AG20443 (cell line): Measurements from ENCODE around the gene KIAA1217.
"Not testable (repeated sequence)": the region's sequence is repeated elsewhere in the genome, so short reads cannot be mapped to it uniquely, and the experiment has no call there.

Source experiments
- DNase-seq: peaks from one replicate; pipeline ENCODE4 v3.0.0; 2012; ENCODE audit warnings: low spot score, mixed read lengths

The KIAA1217 gene

DNA sequence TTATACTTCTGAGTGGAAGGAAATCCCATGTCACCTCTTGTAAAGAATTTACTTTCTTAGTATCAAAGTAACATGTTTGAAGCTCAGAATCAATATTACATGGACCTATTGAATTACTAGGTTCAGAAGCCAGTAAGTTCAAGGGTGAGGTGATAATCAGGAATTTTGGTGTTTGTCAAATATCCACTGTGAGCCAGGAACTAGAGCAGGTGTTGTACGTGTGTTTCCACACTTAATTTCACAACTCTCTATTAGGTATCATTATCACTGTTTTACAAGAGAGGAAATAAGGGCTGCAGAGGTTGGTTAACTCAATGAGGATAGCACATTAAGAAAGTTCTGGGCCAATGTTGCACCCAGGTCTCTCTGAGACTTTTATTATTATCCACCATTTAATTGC, 130.4 kb downstream of the KIAA1217 start:
- no peak for DNase-seq

DNA sequence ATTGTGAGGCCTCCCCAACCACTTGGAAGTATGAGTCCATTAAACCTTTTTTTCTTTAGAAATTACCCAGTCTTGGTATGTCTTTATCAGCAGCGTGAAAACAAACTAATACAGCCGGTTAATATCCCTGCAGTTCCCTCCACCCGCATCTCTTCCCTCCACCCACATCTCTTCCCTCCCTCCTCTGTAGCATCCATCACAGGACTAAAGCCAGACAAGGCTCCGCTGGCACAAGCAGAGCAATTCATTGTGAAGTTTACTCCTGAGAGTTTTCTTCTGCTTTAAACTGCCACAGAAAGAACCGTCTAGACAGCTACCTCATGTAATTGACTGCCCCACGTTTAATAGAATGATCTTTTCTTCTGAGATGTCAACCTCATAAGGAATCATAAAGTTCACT, 131.5 kb downstream of the KIAA1217 start:
- DNase-seq = no peak

DNA sequence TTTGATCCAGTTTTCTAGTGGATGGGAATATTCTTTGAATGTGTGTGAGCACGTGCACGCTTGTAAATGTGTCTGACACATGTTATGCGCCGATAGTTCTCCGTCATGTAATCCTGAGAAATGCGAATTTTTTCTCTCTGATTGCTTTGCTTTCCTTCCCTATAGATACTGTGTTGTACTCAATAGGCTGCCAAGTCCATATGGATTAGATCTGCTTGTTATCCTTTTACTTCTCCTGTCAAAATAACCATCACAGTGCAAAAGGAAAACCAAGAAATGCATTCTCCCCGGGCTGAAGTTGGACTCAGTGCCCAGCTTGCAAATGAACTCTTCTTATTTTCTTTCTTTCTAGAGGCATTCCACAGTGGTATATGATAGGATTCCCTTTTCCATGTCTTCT, 131.9 kb downstream of the KIAA1217 start:
- no peak for DNase-seq

DNA sequence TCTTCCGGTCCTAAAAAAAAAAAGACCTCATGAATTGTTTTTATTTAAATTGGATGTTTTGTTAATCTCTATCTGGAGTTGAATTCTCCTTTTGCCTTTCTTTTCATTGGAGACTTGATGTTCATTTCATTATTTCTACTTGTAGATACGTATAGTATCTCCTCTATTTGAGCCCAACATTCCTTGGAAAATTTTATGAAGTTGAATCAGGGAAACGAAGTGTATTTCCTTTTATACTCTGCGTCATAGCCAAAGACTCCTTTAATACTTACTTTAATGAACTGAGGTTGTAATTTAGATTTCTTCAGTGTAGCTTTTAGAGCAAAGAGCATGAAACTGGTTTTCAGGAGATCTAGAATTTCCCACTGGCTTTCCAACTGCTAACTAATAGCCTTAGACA, 132.4 kb downstream of the KIAA1217 start:
- DNase-seq = no peak

DNA sequence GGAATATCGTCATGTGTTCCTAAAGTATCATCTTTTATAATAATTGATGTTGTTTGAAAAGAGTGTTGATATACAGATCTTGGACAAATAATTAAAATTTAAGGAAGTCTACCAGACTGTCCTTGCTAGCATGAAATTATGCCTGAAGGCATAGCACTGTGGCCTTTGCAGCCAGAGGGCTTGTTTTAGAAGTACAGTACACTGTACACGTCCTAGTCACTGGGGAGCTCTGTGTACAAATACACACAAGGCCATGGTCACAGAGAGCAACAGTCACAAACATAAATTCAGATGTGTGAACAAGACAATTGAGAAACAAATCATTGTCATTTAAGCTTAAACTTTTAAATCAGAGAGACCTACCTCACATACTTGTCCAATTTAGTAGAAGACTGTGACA, 133.0 kb downstream of the KIAA1217 start:
- no peak for DNase-seq

DNA sequence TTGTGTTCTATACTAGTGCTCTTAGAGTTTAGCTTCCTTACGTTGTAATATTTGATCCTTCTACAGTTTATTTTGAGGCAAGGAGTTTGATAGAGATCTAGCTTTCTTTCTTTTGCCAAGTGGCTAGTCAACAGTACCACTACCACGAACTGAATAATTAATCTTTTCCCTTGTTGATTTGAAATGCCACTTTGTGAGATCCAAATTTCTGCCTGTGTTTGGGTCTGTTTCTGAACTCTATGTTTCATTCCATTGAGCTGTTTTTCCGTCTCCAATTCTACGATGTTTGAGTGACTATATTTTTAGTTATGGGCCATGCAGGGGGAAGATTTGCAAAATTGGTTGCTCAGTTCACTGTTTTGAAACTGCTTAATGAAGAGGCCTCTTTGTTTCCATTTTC, 134.7 kb downstream of the KIAA1217 start:
- DNase-seq = no peak

DNA sequence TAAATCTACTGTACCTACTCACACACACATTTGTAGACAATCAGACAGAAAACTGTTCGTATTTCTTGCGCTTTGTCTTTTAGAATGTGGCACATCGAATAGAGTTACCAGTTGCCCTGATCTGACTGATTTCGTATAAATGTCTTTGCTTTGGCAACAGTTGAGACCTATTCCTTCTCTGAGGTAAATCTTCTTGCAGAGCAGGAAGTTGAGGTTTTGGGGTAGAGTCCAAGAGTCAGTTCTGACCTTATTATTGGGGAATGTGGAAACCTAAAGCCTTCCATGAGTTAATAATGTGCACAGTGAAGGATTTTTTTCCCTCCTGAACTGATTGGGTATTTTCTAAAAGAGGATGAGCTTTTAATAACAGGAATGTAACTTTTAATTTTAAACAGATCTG, 135.3 kb downstream of the KIAA1217 start:
- DNase-seq = peak; percentile 80

DNA sequence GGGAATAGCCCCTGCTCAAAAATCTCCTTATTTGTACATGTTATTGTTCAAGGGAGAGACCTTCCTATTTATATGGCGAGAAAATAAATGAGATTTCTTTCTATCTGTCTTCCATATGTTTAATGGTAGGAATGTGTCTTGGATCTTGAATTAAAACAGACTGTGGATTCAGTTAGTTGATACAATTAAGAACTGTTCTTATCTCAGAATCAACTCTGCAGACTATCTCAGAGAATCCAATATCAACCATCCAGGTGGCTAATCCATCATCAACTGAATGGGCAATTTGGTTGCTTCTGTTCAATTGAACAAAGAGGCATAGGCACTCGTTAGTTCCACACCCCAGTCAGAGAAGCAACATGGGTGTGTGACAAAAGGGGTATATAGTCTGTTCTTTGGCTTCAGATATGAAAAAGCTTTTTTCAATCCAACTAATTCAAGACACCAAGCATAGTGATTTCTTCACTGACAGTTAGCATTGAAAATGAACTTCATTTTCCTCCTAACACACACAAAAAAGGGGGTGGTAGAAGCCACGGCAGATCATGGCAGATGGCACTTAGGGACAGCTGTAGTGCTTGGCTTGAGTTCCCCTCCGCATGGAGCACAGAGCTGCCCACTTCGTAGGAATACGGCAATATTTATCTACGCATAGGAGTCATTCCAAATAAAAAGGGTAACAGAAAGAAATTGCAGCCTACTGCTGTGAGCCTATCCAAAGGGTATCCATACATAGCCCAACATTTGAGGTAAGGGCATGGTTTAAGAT, 135.9 kb downstream of the KIAA1217 start:
- DNase-seq = no peak

DNA sequence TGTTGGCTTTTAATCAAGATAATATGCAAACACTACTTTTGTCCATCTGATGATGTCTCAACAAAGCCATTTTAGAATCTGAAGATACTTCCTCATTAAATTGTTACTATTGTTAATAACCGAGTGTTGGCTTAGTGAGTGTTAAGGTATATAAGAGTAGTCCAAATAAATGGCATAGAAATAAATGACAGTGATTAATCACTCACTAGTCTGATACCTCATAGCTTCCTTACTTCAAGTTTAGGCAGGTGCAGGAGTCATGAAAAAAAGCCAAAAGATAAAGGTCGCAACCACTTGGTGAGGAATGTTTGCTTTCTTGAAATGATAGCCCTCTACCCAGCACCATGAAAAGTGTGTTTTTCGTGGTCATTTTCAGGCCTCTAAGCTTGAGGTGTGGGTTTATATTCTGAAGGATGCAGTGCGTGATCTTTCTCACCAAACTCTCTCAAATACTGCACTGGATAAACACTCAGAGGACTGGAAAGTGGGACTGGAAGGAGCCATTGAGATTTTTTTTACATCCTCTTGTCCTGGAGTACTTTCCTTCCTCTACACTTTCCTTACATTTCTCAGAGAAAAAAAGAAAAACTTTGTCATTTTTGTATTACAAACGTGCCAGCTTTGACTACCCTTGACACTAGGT, 138.1 kb downstream of the KIAA1217 start:
- no peak for DNase-seq

DNA sequence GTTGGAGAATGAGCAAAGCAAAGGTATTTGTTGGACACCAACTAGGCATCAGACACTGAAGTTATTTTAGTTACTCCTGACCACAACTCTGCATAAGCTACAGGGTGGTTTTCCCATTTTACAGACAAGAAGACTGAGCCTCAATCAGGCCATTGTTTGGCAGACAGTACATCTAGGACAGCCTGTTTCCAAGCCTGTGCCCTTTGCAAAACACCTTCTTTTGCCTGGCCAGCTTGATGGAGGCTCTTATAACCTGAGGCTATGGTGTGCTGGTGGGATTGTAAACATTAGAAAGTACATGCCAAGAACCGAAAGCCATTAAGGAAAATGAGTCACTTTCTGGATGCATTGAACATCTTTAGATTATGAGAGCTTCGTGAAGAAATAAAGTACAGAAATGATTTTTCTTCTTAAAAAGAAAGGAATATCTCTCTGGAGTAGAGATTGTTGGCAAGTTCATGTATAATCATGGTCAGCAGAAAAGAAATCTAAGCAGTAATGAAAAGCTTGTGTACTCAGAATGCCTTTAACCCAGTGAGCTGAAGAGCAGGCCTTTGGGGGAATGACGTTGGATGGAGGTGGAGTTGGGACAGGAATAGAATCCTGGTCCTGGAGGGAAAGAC, 140.6 kb downstream of the KIAA1217 start:
- no peak for DNase-seq

DNA sequence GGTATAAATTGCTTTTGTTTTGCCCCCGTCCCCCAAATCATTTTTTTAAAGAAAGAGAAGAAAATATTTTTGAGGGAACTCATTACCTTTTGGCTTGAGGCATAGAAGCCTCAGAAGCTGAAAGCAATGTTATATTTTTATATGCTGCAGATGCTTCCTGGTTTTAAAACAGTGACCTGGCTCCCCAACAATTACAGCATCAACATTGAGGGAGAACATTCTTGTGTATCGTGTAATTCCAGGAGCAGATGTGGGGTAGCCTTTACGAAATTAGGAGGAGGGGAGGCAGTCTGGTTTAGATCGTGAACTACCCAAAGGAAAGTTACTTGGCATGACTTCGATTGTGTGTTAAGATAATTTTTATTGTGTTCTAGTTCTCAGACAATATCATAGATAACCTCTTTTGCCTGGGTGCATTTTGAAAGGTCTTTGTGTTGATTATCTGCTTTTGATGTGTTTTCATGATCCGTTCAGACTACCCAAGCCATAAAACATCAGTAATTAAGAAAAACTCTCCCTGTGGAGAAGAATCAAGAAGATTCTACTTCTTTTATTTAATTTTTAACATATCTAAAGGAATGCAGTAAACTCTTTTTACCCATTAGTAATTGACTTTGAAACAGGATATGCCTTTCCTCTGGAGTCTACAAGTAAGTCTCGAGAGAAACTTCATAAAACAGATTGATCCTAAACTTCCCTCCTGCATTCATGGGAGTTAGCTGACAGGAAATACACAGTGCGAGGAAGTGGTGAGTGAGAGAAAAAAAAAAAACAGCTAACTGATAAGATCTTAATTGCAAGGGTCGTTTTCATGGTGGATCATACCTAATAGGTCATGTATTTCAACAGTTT, 141.4 kb downstream of the KIAA1217 start:
- DNase-seq = peak; percentile 27

DNA sequence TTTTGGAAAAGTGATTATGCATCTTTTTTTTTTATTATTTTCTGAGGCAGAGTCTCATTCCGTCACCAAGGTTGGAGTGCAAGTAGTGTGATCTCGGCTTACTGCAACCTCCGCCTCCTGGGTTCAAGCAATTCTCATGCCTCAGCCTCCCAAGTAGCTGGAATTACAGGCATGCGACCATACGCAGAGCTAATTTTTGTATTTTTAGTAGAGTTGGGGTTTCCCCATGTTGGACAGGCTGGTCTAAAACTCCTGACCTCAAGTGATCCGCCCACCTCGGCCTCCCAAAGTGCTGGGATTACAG, 141.9 kb downstream of the KIAA1217 start:
- DNase-seq = not testable (repeated sequence)

DNA sequence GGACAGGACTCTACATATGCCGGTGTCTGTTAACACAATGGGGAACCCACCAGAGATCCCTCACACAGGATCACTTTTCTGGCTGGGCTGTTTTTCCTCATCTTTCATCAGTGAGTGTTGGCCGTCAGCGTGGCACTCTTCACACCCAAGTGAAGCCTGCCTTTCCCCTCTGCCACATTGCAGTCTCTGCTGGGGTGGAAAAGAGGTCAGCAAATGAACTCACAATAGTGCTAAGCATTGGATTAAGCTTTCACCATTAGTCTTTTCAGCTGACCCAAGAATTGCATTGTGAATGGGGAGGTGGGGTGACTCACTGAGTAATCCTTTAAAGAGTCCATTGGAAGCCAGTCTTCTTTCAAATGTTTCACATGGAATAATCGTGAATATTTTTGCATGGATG, 143.0 kb downstream of the KIAA1217 start:
- no peak for DNase-seq

DNA sequence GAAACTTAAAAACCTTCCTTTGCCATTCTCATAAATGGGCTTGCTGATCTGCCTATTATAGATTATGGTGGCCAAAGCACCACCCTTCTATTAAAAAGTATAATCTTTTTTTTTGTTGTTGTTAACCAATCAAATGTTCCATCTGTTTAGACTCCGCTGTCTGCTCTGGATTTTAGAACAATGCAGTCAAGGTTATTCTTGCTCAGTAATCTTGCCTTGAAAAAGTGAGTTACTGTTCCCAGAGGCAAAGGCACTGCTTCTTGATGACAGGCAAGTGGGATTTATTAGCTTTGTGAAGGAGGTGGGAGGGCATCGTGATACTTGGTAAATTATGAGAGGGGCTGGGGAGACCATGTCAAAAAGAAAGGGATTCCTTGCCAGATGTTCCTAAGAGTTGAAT, 143.5 kb downstream of the KIAA1217 start:
- no peak for DNase-seq

DNA sequence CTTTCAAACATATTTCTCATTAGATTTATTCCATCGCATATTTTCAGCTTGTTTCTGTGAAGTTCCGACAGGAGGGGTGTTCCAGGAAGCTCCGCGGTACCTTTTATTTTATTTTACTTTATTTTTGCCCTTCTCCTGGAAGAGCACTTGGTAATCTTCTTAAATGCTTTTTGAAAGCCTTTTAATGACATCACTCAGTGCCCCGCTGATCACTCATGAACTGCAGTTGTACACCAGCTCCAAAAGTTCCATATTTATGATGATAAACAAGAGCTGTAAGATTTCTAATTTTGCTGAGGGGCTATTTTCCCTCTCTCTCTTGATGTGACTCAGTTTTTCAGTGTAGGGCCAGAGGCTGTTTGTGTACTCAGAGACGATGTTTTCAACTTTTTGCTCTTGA, 144.4 kb downstream of the KIAA1217 start:
- DNase-seq = no peak

DNA sequence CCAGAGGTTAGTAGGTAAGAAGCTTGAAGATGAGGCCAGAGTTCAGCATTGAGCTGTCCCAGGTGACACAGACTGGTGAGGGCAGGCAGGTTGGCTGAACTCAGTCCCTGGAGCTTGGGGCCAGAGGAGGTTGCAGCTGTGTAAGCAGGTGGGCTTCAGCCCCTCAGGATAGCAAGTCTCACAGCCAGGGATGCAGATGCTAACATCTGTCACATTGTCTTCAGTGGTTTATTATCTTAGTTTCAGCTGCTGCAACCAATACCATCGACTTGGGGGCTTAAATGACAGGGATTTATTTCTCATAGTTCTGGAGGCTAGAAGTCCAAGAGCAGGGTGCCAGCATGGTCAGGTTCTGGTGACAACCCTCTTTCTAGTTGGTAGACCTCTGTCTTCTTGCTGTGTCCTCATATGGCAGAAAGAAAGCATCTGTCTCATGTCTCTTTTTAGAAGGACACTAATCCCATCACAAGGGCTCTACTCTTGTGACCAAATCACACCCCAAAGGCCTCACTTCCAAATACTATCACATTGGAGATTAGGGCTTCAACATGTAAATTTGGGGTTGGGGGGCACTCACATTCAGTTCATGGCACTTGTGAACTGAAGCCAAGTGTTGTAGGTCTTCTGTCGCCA, 146.2 kb downstream of the KIAA1217 start:
- no peak for DNase-seq

DNA sequence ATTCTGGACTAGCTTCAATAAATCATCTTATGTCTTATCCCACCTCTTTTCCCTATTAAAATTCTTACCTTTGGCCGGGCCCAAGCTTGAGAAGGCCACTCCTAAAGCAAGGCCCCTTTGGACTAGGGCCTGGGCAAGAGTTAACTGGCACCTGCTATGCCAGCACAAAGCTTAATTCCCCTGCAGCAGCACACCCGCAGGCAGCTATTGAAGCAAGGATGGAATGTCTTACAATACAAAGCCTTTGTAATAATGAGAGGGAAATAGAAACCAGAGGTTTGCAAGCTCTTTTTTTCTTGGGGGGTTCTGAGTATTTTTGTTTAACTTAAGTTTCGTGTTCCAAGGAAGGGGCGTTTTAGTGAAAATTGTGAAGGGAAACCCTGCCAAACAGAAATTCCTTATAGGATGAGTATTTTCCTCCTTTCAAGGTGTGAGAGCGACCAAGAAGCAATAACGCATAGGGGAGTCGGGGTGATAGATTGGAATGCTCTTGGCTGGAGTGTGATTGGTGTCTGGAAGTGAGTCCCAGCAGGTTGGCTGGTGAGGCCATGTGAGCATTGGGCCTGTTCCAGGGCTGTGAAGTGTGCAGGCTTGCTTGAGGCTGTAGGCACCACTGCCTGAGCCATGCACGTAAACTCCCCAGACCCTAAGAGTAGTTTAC, 148.5 kb downstream of the KIAA1217 start:
- no peak for DNase-seq

DNA sequence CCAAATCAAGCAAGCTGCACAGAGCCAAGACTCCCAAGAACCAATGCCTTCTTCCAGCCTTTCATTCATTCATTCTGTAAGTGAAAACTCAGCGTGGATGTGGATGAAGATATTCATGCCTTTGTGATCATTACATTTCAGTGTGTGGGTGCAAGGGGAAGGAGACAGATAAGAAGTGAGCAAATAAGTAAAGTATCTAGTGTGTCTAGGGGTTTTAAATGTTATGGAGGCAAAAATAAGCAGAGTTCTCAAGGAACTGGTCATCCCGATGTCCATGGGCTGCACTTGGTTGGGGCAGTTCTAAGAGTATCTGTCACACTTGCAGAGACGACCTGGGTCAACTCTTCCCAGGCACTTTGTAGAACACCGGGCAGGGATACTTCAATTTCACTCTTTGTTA, 149.1 kb downstream of the KIAA1217 start:
- no peak for DNase-seq

DNA sequence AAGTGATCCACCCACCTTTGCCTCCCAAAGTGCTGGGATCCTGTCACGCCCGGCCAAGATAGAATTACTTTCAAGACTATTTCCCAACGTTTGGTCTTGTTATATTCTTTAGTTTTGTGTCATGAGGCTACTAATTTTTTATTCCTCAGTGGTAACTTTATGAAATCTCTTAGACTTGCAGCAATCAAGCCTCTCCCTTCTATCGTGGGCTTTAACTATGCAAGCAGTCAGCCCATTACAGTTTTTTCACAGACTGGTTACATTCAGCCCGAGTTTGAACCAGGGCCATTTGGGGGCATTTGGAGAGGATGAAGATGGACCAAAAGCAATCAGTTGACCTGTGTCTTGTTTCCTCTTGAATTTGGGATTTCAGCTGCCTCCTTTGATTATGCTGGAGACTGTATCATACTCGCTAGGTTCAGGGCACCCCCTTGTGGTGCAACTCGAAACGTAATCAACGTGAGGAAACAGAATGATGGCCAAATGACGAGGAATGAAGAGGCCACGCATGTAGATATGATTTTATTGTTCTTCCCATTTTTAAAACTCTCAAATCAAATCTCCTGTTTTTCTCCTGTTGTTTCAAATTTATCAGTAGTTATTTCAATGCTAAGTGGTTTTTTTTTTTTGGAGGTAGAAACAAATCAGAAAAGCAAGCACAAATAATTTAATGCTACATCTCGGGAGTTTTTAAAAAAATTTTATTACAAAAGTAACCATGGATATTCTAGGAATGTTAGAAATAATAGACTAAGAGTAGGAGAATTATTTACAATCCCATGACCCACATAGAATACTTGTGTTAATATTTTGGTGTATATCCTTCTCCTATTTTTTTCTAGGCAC, 151.6 kb downstream of the KIAA1217 start:
- peak; percentile 76 for DNase-seq

DNA sequence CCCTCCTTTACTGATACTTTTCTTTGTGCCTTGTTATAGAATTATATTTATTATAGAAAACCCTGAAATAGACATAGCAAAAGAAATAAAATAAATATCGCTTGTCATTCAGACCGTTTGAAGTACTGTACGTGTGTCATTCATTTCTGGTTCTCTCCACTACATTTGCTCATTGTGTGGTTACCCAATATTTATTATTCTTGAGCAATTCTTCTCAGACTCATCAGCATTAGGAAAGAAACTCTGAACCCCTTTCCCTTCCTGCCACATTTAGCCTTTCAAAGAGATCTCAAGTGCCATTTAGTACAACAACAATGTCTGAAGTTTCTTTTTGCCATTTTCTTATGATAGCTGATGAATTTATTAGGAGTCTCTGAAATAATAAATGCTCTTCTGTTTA, 154.1 kb downstream of the KIAA1217 start:
- DNase-seq = peak; percentile 33

DNA sequence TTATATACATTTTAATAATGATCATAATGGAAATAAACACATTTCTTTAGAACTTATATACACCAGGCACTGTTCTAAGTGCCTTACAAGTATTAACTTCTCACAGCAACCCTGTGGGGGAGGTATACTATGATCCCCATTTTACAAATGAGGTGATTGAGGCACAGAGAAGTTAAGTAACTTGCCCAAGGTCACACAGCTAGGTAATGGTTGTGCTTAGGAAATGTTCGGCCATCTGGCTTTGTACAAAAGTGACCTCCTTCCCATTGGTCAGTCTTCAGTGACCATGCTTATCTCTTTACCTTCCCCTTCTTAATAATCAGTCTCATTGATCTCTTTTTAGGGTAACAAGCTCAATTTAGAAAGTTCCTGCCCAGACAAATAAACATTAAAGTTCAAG, 158.8 kb downstream of the KIAA1217 start:
- DNase-seq = no peak
